ENCODE measurements around the gene RDH16.

- TF ChIP-seq CTCF (IDR thresholded peaks at IDR 0.05) (no peak), POLR2A (IDR thresholded peaks at IDR 0.05) (no peak), EP300 (IDR thresholded peaks at IDR 0.05) (no peak)
Observed at GRCh38 chr12:56991319-56992246, 34.2 kb upstream of the RDH16 start.
